Fibroblast of upper back skin (primary cell): ENCODE measurements around the gene SLTM.
"Not testable (repeated sequence)": the region's sequence is repeated elsewhere in the genome, so short reads cannot be mapped to it uniquely, and the experiment has no call there.

Experiments used
- DNase-seq: peaks from one replicate; pipeline ENCODE4 v3.0.0-alpha.2; 2013

The SLTM gene

DNA sequence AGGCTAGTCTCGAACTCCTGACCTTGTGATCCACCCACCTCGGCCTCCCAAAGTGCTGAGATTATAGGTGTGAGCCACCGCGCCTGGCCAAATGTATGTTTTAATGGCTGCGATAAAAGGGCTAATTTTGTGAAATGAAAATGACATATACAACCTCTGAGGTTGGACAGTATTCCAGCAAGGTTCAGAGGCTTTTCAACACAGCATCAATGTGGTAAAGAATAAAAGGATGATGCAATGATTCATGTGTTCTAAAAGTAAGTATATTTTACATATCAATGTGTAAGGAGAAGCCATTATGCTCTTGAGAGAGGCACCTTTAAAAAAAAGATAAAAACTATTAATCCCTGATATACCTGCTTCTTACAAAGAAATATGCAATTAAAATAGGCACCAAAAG, 6.7 kb downstream of the SLTM start:
- DNase-seq: no peak

DNA sequence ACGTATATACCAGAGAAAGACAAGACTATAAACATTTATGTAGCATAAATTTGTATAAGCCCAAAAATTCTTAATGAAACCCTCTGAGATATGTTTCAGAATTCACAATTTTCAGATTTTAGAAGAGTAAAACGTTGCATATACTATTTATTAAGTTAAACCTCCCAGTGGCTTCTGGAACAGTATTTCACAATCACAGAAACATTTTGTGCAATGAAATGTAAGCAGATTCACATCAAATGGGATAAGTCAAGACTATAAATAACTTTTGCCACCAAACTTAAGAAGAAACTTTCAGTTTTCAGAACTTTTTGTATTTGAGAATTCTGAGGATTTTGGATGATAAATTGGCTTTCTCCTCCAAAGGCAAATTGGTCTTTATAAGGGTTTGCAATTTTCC, 9.2 kb downstream of the SLTM start:
- peak; percentile 40 for DNase-seq

DNA sequence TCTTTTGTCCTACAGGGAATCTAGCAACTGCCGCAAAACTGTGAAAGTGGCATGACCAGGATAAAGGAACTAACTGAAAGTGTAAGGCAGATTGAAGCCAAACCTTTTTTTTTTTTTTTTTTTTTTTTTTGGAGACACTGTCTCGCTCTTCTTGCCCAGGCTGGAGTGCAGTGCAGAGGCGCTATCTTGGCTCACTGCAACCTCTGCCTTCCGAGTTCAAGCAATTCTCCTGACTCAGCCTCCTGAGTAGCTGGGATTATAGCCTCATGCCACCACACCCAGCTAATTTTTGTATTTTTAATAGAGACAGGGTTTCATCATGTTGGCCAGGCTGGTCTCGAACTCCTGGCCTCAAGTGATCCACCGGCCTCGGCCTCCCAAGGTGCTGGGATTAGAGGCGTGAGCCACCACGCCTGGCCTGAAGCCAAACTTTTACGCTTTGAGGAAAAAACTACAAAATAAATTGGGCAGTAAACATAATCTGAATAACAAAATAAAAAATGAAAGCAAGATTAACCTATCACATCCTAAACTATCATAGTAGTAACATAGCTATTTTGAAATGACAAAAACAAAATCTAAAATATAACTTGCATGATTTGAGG, 9.7 kb downstream of the SLTM start:
- no peak for DNase-seq

DNA sequence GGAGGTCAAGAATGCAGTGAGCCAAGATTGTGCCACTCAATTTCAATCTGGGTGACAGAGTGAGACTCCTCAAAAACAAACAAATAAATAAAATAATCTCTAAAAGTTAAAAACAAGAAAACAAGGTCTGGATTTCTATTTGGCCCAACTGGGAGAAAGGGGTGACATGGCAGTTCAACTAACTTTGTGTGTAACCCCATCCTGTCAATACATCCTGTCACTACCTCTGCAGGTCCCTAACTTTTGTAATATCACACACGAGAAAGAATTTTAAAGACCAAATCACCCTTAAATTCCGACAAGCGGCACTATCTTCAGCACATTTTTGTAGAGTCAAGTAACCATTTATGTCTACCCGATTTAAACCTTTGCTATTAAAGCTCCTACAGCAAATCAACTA, 10.2 kb downstream of the SLTM start:
- no peak for DNase-seq

DNA sequence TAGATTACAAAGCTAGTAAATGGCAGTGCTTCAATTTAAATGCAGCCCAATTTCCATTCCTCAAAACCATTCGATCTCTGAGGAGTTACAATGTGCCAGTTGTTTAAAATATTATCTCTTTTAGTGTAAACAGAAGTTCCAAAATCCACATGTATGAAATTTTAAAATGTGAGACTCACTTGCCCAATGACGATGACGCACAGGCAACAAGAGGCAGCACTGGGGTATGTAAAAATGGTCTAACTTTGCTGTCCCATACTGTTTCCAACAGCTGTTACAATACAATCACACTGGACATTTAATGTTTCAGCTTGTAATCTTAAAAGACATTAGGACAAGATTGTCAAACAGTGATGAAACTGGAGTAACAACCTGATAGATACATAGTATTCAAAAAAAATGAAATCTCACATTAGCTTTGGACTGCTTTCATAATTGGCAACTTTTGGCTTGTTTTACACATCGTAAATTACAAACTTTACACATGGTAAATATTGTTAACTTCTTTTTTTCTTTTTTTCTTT, 12.2 kb downstream of the SLTM start:
- DNase-seq: no peak

DNA sequence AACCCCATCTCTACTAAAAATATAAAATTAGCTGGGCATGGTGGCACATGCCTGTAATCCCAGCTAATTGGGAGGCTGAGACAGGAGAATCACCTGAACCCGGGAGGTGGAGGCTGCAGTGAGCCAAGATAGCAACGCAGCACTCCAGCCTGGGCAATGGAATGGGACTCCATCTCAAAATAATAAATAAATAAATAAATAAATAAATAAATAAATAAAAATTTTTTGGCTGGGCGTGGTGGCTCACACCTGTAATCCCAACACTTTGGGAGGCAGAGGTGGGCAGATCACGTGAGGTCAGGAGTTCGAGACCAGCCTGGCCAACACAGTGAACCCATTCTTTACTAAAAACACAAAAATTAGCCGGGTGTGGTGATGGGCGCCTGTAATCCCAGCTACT, 13.0 kb downstream of the SLTM start:
- not testable (repeated sequence) for DNase-seq

DNA sequence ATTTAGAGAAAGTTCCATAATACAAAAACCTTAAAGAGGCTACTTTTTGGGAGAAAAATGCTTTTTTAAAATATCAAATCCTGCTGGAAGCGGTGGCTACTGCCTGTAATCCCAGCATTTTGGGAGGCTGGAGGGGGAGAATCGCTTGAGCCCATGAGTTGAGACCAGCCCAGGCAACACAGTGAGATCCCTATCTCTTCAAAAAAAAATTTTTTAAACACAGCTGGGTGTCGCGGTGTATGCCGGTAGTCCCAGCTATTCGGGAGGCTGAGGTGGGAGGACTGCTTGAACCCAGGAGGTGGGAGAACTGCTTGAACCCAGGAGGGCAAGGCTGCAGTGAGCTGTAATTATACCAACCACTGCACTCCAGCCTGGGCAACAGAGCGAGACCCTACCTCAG, 14.2 kb downstream of the SLTM start:
- no peak for DNase-seq

DNA sequence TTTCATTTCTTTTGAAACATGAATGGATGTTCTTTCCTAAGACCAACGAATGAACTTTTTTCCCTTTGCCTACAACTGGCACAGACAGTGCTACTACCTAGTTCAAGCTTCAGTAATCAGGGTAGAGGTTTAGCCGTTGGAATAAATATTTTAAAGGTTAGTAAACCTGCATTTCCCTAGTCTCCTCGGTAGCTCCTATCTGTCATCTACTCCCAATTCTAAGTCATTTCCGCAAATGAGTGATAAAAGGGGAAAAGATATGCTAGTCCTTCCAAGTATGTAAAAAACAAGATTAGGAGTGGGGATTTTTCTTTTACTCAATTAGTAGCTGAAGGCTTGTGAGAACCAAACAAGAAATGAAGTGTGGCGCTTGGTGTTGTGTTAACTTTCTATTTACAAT, 15.2 kb downstream of the SLTM start:
- no peak for DNase-seq

DNA sequence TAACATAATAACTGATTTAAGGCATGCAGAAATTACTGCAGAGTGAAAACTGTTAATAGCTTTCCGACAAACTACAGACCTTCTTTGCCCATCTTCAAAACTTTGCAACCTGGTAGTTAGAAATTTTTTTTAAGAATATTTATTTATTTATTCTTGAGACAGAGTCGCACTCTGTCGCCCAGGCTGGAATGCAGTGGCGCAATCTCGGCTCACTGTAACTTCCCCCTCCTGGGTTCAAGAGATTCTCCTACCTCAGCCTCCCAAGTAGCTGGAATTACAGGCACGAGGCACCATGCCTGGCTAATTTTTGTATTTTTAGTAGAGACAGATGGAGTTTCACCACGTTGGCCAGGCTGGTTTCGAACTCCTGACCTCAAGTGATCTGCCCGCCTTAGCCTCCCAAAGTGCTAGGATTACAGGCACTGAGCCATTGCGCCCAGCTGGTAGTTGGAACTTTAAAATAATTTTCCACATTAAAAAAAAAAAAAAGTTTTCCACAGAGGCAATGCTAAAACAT, 15.8 kb downstream of the SLTM start:
- DNase-seq: not testable (repeated sequence)

DNA sequence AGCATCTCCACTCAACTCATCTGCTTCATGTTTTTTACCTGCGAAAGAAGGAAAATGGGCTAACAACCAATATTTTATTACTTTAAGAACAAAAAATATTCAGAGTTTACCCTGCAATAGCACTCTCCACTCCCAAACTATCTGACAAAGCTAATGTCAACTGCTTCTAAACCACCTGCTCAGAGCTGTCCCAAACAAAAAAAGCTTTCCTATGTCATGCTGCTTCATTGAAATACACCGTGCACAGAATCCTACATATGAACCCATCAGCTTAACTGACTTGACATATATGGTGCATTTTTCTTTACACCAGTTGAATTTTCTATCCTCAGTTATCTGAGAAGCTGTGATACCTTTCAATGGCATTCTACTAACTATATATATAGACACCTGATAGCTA, 16.5 kb downstream of the SLTM start:
- DNase-seq: no peak

DNA sequence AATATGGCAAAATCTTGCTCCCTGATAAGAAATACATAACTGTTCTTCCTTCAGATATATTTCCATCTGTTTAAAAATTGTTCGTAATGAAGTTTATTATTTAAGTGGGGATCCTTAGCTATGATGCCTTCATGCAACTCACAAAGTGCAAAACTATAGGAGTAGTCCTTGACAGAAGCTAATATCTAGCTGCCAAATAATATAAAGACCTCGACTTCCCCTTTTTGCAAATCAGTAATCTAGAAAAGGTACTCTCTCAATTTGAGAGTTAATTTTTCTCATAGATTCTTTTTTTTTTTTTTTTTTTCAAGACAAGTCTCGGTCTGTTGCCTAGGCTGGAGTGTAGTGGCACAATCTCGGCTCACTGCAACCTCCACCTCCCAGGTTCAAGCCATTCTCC, 23.0 kb downstream of the SLTM start:
- no peak for DNase-seq

DNA sequence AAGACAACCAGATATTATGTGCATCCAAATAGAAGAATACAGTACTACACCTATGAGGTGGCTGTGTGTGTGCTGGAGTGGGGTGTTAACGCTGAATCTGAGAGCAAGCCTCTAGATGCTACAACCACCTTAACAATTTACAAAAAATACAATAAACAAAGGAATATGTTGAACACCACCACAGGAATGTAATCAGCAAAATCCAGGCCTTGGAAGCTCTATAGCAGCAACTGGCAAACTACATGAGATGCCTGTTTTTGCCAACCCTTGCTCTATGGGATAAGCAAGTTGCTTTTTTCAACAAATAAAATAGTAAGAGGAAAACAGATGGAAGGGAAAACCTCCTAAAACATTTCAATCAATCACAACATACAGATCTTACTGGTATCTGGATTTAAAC, 23.9 kb downstream of the SLTM start:
- no peak for DNase-seq

DNA sequence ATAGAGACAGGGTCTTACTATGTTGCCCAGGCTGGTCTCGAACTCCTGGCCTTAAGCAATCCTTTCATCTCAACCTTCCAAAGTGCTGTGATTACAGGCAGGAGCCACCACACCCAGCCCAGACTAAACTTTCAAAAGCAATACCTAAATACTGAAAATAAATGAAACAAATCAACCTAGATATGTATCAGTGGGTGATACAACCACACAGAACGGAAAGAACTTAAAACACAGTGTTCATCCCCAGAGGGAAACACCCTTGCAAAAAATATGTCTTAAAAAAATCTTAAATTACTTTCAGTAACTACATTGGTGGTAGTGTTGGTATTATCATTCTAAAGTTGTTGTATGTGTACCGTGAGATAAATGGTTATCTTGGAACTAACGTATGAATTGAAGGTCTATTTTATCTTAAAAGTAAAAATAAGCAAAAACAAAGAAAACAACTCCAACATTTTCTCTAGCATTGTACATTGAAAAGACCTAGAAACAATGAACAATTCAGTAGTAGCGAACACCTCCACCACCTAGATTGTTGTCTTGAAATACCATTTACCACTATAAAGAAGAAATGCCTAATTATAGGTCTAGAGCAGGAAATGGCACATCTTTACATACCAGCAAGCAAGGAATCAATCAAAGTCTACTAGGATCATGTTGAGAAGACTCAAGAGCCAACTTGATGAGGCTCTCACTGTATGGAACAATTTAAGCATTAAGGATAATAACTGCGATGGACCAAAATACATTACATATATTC, 24.7 kb downstream of the SLTM start:
- DNase-seq: no peak

DNA sequence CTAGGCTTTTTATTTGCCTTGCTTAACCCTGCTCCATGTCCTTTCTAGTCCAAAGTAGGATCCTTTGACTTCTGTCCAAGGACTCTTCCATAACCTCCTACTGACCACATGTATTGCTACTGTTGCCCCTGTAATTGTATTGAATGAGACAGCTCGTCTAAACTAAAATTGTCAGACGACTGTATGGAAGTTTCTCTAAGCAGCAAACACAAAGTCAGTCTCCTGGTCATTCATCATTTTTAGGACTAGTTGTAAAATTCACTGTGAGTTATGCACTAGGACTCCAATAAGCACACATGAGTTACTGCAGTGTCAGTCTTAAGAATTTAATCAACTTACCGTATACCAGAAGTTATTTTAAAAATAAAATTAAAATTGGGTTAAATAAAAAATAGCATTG, 32.8 kb downstream of the SLTM start:
- no peak for DNase-seq

DNA sequence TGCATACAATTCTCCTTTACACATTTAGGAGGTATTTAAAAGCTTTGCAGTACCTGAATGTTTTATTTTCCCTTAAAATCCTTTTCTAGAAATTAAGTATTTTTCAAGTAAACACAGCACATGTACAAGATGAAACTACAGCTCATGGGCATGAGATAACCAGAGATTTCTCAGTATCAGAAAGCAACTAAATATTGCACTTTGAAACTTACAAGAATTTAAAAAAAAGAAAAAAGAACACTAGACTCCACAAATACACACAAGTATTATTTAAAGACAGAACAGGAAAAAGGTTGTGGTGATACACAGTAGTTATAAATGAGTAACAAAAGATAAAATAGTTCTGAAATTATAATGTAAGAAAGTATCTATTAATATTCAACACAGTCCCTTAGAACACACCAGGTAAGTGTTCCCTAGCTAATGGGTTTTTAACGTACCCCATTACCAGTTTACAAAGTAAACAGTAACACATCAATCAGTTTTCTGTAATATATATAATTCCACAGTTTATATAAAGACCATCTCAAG, 35.3 kb downstream of the SLTM start:
- DNase-seq: no peak

DNA sequence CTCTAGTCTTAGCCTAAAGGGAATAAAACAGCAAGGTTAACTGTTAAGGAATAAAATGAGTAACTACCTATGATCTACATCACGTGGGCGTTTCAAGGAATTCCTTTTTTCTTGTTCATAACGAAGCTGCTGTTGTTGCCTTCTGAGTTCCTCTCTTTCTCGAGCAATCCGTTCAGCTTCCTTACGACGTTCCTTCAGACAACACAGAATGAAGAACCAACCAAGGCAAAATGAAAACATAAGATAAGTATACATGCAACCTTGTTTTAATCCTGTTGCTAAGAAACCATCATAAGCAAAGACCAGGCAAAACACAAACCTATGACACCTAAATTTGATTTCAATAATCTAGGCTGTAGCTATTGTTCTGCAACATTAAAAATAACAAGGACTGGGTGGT, 44.1 kb downstream of the SLTM start:
- DNase-seq: no peak

DNA sequence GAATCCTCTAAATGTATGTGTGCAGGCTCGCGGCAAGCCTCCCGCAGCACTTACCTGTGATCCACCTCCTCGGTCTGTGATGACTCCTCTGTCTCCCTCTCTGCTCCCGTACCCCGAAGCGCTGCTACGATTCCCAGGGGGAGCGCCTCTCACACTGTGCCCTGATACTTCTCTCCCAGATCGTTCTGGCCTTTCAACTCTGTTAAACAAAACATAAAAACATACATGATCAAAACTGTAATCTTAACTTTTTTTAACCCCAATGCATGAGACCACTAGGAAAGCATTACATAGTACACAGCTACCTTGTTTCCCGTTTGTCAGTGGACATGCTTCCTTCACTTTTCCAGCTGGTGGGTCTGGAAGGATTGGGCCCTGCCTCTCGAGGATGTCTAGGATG, 46.6 kb downstream of the SLTM start:
- no peak for DNase-seq

DNA sequence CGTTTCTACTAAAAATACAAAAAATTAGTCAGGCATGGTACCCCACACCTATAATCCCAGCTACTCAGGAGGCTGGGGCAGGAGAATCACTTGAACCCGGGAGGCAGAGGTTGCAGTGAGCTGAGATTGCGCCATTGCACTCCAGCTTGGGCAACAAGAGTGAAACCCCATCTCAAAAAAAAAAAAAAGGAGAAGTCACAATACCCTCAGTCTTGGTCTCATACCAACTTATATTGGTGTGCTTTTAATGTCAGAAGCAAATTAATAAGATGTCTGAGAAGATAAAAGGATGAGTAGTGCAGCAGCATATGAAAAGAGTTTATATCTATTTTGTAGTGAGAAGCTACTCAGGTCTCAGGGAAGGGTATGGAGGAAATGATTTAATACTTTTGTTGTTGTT, 49.6 kb downstream of the SLTM start:
- not testable (repeated sequence) for DNase-seq

DNA sequence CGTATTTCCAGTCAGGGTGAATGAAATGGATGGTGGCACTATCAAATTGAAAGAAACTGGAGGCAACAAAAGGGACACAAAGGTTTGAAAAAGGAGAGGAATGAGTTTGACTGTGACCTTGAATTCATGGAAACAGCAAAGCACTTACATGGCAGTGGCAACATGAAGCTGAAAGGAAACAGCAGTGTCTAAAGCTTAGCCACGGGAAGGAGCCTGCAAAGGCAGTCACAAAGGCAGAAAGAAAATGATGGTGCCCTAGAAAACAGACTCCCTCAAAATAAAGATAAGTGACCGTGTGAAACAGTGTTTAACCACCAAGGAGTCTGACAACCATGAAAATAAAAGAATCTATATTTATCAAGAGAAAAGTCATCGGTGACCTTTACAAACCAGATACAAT, 51.2 kb downstream of the SLTM start:
- DNase-seq: no peak

DNA sequence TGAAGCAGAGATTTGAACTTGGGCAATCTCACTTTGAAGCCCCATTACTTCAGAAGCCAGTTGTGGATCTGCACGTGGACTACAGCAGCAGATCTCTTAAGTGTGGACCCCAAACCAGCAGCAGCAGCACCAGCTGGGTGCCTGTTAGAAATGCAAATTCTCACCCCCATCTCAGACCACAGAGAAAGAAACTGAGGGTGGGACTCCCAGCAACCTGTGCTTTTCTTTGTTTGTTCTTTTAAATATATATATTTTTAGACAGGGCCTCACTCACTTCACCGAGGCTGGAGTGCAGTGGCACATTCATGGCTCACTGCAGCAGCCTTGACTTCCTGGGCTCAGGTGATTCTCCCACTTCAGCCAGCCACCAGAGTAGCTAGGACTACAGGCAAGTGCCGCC, 53.2 kb downstream of the SLTM start:
- DNase-seq: no peak

DNA sequence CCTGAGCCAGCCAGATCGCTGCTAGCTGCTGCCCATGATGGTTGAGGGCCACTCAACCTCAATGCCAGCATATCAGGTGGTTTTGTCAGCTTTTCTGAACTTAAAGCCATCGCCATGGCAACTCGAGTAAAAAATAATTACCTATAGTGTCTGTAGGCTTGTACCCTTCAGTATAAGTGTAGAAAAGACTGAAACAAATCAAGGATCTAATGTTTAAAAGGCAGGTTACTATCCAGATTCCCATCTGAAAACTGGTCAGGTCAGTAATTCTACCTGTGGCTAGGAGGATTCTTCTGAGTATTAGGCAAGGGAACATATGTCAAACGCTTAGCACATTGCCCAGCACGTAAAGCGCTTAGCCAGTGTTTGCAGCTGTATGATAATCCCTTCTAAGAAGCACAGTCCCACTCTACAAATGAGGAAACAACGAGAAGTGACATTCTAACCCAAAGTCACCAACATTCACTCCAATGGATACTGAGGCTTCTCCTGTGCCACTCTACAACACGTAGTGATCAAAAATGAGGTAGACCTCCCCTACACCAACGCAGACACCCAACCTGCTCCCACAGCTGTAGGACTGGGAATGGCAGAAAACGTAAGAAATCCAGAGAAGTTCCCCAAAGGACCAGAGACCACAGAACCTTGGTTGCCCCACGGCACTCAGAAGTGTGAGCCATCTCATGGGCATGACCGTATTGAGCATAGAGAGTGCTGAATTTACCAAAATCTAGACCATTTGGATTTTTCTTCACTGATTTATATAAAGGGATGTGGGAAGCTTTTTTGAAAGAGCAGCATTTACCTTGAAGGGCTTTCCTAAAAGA, 55.3 kb downstream of the SLTM start:
- no peak for DNase-seq

DNA sequence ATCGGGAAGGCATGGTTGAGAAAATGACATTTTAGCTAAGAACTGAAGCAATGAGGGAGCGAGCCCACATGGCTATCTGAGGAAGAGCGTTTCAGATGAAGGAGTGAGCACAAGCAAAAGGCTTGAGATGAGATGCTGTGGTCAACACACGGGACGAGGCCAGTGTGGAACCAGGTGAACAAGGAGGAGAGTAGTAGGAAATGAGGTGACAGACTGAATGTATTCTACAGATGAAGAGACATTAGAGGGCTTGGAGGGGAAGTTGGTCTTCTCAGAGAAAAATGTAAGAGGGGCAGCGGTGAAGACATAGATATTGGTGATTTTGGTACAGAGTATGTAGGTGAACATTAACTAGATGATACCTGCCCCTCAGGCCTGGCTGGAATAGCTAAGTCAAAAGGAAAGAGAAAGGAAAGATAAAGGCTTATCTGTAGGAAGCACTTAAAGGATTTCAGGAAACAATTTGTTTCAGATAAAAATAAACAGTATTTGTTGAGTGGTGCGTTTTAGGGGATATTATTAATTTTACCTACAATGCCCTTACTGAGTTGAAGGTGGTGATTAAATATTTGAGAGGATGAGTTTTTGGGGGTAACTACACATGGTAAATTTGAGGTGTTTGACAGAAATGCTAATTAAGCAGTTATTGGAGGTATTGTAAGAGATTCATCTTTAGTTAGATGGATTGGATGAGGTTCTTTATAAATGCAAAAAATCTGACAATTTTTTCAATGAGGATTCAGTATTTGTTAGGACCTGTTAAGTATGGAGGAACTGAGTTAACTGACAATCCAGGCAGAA, 57.0 kb downstream of the SLTM start:
- no peak for DNase-seq

DNA sequence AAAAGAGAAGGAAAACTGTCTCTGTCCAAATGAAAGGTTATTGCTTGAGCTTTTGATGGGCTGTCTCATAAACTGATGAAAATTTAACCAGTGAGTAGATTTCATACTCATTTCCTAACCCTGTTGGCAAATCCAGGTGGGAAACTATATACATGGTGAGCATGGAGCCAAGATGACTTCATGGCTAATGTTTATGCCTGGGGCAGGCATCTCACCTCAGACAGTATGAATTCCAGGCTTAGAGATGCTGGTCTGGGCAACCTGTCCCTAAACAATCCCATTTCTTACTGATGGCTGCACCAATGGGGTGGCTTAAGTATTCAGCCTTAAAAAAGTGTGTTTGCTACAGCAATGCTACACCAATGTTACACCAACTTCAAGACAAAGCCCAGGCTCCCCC, 58.1 kb downstream of the SLTM start:
- no peak for DNase-seq
